Upper lobe of right lung (tissue), 1 donor: ENCODE results near the gene LIN28B. TPM values are rescaled to one million over a fixed set of nuclear protein-coding genes. Genes with fewer than 3 reads are reported as not detected.

ENCODE experiments used
- ATAC-seq: fragments of 200-7000 bp; cut with Tn5 transposase; one replicate; pipeline ENCODE4 v1.9.1; 2020; ENCODE audit warnings: mild to moderate bottlenecking, moderate library complexity
- DNase-seq: peaks from one replicate; pipeline ENCODE4 v3.0.0-alpha.2; 2020
- H3K27ac ChIP-seq: fragments of 200-600 bp; one replicate; pipeline ENCODE4 v1.8.0; 2022
- H3K27me3 ChIP-seq: fragments of 200-600 bp; one replicate; pipeline ENCODE4 v1.8.0; 2022; ENCODE audit warnings: mild to moderate bottlenecking
- H3K36me3 ChIP-seq: fragments of 200-600 bp; one replicate; pipeline ENCODE4 v1.8.0; 2022
- H3K4me1 ChIP-seq: fragments of 200-600 bp; one replicate; pipeline ENCODE4 v1.8.0; 2022
- H3K4me3 ChIP-seq: fragments of 200-600 bp; one replicate; pipeline ENCODE4 v1.8.0; 2022; ENCODE audit warnings: mild to moderate bottlenecking
- H3K9me3 ChIP-seq: fragments of 200-600 bp; one replicate; pipeline ENCODE4 v1.8.0; 2022
- intact Hi-C: fragments of 100-400 bp; cut with DNase I; formaldehyde crosslinking; loops from one replicate; pipeline ENCODE4 v1.11.0; 2022
- total RNA-seq: library from RNA; stranded (reverse); fragmentation: NEBNext Ultra II Directional; extraction: Animal tissue kit (Norgen Biotek cat#: 25700); gene quantifications from one replicate; pipeline ENCODE4 v1.2.1, GENCODE V29; 2021
- TF ChIP-seq, protein P1 (sequence below): fragments of 200-600 bp; IDR thresholded peaks from one replicate; pipeline ENCODE4 v1.8.0; 2022; ENCODE audit warnings: antibody characterized with exemption
- donor health status: DM: no; HTN: yes; CAD: no; lungs with severe emphysema.

The LIN28B gene
- total RNA-seq, 1 donor from 2014 or later = not detected

DNA sequence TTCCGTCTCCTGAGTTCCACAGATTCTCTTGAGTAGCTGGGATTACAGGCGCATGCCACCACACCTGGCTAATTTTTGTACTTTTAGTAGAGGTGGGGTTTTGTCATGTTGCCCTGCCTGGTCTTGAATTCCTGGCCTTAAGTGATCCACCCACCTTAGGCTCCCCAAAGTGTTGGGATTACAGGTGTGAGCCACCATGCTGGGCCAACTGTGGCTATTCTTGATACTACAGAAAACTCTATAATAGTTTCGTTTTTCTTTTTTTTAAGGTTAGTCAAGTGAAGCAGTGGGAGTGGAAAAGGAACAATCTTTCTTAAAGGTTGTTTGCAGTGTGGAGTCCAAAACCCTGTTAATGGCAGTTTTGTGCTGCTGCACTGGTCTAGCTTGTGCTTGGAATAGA lies 138.2 kb downstream of the LIN28B start:
- Histone ChIP-seq H3K36me3 (no peaks in the 10 kb centered on the region), H3K27ac (no peak overlapping the region), H3K9me3 (no peaks in the 10 kb centered on the region), H3K4me1 (no peaks in the 10 kb centered on the region), H3K4me3 (no peak overlapping the region), H3K27me3 (no peaks in the 10 kb centered on the region)
- DNase-seq (no peak), ATAC-seq (no peak)
- TF ChIP-seq, protein P1, sequence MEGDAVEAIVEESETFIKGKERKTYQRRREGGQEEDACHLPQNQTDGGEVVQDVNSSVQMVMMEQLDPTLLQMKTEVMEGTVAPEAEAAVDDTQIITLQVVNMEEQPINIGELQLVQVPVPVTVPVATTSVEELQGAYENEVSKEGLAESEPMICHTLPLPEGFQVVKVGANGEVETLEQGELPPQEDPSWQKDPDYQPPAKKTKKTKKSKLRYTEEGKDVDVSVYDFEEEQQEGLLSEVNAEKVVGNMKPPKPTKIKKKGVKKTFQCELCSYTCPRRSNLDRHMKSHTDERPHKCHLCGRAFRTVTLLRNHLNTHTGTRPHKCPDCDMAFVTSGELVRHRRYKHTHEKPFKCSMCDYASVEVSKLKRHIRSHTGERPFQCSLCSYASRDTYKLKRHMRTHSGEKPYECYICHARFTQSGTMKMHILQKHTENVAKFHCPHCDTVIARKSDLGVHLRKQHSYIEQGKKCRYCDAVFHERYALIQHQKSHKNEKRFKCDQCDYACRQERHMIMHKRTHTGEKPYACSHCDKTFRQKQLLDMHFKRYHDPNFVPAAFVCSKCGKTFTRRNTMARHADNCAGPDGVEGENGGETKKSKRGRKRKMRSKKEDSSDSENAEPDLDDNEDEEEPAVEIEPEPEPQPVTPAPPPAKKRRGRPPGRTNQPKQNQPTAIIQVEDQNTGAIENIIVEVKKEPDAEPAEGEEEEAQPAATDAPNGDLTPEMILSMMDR = no peak
- intact Hi-C loops = no loop called here

DNA sequence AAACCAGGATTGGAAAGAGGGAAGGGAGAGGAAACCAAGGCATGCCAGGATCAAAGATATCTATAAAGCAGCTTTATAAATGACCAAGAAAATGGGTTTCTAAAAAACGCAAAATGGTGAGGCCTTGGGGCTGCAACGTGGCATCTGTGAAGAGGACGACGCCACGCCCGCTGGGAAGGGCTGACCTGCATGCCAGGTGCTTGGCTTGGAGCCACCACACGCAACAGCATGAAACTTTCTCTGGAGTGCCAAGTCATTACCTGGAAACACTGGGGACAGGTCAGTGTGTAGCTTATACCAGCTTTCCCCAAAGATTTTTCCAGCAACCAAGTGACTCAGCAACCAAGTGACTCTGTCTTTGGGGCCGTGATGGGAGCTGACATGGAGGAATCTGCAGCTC lies 140.4 kb downstream of the LIN28B start:
- H3K27ac ChIP-seq = no peak overlapping the region
- no peaks in the 10 kb centered on the region for H3K27me3 ChIP-seq
- H3K4me3 ChIP-seq = no peak overlapping the region
- intact Hi-C loops = no loop called here
- no peaks in the 10 kb centered on the region for H3K9me3 ChIP-seq
- DNase-seq = peak; percentile 81
- no peaks in the 10 kb centered on the region for H3K4me1 ChIP-seq
- TF ChIP-seq, protein P1 = no peak
- H3K36me3 ChIP-seq = no peaks in the 10 kb centered on the region
- peak; percentile 80 for ATAC-seq

DNA sequence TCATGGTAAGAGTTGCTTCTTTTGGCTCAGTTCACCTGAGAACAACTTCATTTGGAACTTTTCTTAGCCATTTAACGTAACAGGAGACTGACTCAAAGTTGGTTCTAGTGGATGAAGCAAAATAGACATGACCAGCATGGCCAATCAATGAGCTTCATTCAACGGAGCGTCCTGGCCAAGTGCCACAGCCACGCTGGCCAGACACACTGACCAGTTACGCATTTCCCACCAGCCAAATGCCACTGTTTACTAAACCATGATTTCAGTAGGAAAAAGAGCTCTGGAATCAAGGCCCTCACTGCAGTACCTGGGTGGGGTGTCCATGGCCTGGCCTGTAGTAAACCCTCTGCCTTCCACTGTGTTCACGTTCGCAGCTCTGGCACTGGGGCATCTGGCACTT lies 142.5 kb downstream of the LIN28B start:
- TF ChIP-seq, protein P1 = no peak
- DNase-seq (no peak), ATAC-seq (no peak)
- intact Hi-C loops = no loop called here
- Histone ChIP-seq H3K27ac (no peak overlapping the region), H3K27me3 (no peaks in the 10 kb centered on the region), H3K4me1 (no peaks in the 10 kb centered on the region), H3K36me3 (no peaks in the 10 kb centered on the region), H3K9me3 (no peaks in the 10 kb centered on the region), H3K4me3 (no peak overlapping the region)

DNA sequence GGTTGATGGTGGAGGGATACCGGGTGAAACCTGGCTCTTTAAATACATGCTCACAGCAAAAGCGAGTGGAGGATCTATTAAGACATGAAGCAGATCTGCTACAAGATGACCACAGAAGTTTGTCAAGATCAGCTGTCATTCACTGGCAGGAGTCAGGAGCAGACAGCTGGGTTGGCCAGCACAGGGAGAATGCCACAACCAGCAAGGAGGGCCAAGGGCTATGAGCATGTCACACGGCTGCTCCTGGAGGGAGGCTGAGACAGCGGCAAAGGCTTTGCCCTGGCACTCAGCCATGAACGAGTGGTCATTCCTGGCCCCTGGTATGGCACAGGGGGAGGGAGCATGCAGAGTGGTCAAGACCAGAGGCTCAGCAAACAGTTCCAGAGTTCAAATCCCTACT lies 145.3 kb downstream of the LIN28B start:
- Histone ChIP-seq H3K36me3 (no peaks in the 10 kb centered on the region), H3K27ac (no peak overlapping the region), H3K4me1 (no peaks in the 10 kb centered on the region), H3K4me3 (no peak overlapping the region), H3K9me3 (no peaks in the 10 kb centered on the region), H3K27me3 (no peaks in the 10 kb centered on the region)
- DNase-seq (no peak), ATAC-seq (no peak)
- TF ChIP-seq, protein P1 = no peak
- intact Hi-C loops = no loop called here

DNA sequence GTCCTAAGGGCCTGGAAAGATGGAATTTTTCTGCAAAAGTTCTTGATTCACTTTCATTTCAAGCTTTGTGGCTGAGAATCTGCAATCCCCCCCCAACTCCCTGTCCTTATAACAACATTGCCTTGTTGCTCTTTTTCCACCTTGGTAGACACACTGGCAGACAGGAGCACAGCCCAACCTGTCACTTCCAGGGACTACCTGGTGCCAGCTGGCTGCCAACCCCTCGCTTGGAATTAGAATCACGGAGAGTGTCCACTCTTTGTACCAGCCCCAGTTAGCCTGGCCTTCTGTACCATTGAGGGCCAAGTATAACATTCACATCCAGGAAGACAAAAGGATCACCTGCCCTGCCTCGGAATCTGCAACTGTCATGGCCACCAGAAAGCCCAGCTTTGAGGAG lies 148.2 kb downstream of the LIN28B start:
- DNase-seq = no peak
- H3K27ac ChIP-seq = no peak overlapping the region
- intact Hi-C loops = no loop called here

DNA sequence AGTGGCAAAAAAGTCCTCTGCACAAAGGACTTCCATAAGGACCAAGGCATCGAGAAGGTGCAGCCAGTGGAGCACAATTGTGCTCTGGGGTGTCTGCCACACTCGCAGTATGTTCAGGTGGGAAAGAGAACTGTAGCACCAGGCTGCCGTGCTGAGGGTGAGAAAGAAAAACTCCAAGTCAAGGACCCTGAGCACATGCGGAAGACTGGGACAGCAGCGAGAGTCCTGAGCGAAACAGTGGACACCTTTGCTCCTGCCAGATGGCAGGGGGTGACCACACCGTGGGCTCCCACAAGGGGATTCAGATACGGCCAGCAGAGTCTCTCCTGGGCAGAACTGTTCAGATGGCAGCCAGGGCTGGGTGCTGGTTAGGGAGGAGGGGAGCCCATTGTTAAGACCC lies 149.4 kb downstream of the LIN28B start:
- no peak overlapping the region for H3K27ac ChIP-seq
- ATAC-seq = no peak
- no peaks in the 10 kb centered on the region for H3K4me1 ChIP-seq
- no peaks in the 10 kb centered on the region for H3K9me3 ChIP-seq
- DNase-seq = no peak
- H3K27me3 ChIP-seq = no peaks in the 10 kb centered on the region
- H3K36me3 ChIP-seq = no peaks in the 10 kb centered on the region
- TF ChIP-seq, protein P1 = no peak
- H3K4me3 ChIP-seq = no peak overlapping the region
- intact Hi-C loops = no loop called here

More for the DNA sequence above, 148.2 kb downstream of the LIN28B start:
- ATAC-seq = no peak
- TF ChIP-seq, protein P1 = no peak
- no peaks in the 10 kb centered on the region for H3K4me1 ChIP-seq
- no peaks in the 10 kb centered on the region for H3K9me3 ChIP-seq
- no peaks in the 10 kb centered on the region for H3K36me3 ChIP-seq
- H3K4me3 ChIP-seq = no peak overlapping the region
- no peaks in the 10 kb centered on the region for H3K27me3 ChIP-seq
